Coronary artery (tissue), 2 donors: ENCODE data around the gene ST3GAL4.
A peak's percentile ranks its signal among the peaks of the same experiment; 100 is the strongest.

Experiments used
- DNase-seq: peaks from one replicate; pipeline ENCODE4 v3.0.0-alpha.2; 2017; ENCODE audit warnings: low spot score
- H3K27ac ChIP-seq, 2 donors: fragments of 200-600 bp; sonication (generic); one replicate each; pipeline ENCODE4 v1.5.1; 2016 to 2019
- H3K4me3 ChIP-seq: fragments of 200-600 bp; sonication (generic); 2 replicates; pipeline ENCODE4 v1.5.1; 2016; ENCODE audit warnings: mild to moderate bottlenecking, moderate library complexity
- CTCF ChIP-seq: fragments of 200-600 bp; sonication (generic); IDR thresholded peaks from one replicate; pipeline ENCODE4 v1.5.1; 2019; ENCODE audit warnings: antibody characterized with exemption

The ST3GAL4 gene

GRCh38 chr11:126440792-126441514, 85.5 kb downstream of the ST3GAL4 start:
- peak; percentile 98 for TF ChIP-seq CTCF
- no peak for DNase-seq
- Histone ChIP-seq H3K4me3 (no peak overlapping the region), H3K27ac (no peak overlapping the region)

GRCh38 chr11:126443120-126443519, 87.6 kb downstream of the ST3GAL4 start:
- H3K4me3 ChIP-seq, result no peak overlapping the region
- DNase-seq, result no peak
- H3K27ac ChIP-seq, result no peak overlapping the region
- TF ChIP-seq CTCF, result no peak

- no peak for DNase-seq
- H3K4me3 ChIP-seq, result no peak overlapping the region
- no peak for TF ChIP-seq CTCF
- no peak overlapping the region for H3K27ac ChIP-seq
Measured at GRCh38 chr11:126444072-126444471, 88.6 kb downstream of the ST3GAL4 start.

- Histone ChIP-seq H3K27ac (no peak overlapping the region), H3K4me3 (no peak overlapping the region)
- DNase-seq, result no peak
- no peak for TF ChIP-seq CTCF
Measured at GRCh38 chr11:126446581-126446980, 91.1 kb downstream of the ST3GAL4 start.

GRCh38 chr11:126450198-126450597, 94.7 kb downstream of the ST3GAL4 start:
- no peak for TF ChIP-seq CTCF

GRCh38 chr11:126450806-126451205, 95.3 kb downstream of the ST3GAL4 start:
- no peak for TF ChIP-seq CTCF
- no peak overlapping the region for H3K27ac ChIP-seq
- no peak for DNase-seq
- no peak overlapping the region for H3K4me3 ChIP-seq

More at GRCh38 chr11:126450198-126450597, 94.7 kb downstream of the ST3GAL4 start:
- no peak overlapping the region for H3K4me3 ChIP-seq
- H3K27ac ChIP-seq, result no peak overlapping the region
- DNase-seq, result no peak

GRCh38 chr11:126451211-126451802, 95.8 kb downstream of the ST3GAL4 start:
- TF ChIP-seq CTCF, result no peak
- DNase-seq, result no peak
- Histone ChIP-seq H3K4me3 (no peak overlapping the region), H3K27ac (no peak overlapping the region)
